ENCODE data around the gene IMMP1L. TPM values are rescaled to one million over a fixed set of nuclear protein-coding genes. Genes with fewer than 3 reads are reported as not detected.

The IMMP1L gene
- total RNA-seq, 1 experiment from 2014 or later = 38.5 TPM

DNA sequence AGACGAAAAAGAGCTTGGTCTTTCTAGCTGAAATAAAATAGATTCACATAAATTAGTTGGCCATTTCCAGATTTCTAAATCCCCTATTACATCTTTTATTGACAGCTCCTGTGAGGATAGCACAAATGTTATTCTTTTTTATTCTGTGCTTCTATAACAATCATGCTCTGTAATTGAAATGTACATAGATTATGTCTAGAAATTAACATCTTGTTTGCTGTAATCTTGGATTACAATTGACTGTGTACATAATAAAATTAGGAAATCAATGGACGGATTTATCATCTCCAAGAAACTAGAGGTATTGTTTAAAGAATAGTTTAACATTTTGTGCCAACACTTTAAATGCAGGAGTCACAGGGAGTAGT is 31.2 kb downstream of the IMMP1L start:
- ATAC-seq (no peak), DNase-seq (ENCODE audit: low read depth, low spot score) (no peak)
- Histone ChIP-seq H3K36me3 (ENCODE audit: control insufficient read depth in 1 of 2, insufficient read depth in 2 of 2, low read length in 2 of 2) (0 out of 4 replicates have a peak, but pooled peaks cover 0 to 4% of the 10 kb centered on the region in 2 experiments), H4K20me1 (ENCODE audit: insufficient read depth) (peaks cover 27% of the 10 kb centered on the region; the same call in 1 of the 2 replicates), H3K9ac (ENCODE audit: low read length) (no peak overlapping the region), H3K27me3 (ENCODE audit: insufficient read depth, low read length) (no peaks in the 10 kb centered on the region), H3K79me2 (ENCODE audit: insufficient read depth, low read length) (peaks cover 85% of the 10 kb centered on the region), H3K27ac (ENCODE audit: low read depth, low read length) (no peak overlapping the region), H2AFZ (ENCODE audit: low read depth, low read length, poor library complexity, severe bottlenecking) (no peak overlapping the region), H3K4me3 (replicated peaks in 1 of 2; ENCODE audit: low read depth in 1 of 2, low read length in 2 of 2) (no peak overlapping the region), H3K4me2 (ENCODE audit: low read length) (no peak overlapping the region), H3K9me3 (ENCODE audit: control insufficient read depth in 1 of 2, insufficient read depth in 1 of 2, low read depth in 1 of 2, low read length in 2 of 2) (no peaks in the 10 kb centered on the region), H3K9me2 (ENCODE audit: insufficient read depth) (no peaks in the 10 kb centered on the region), H3K4me1 (ENCODE audit: control insufficient read depth in 1 of 2, insufficient read depth in 2 of 2, low read length in 2 of 2) (no peaks in the 10 kb centered on the region)
- no TSS peak for BruUV-seq (replicated peaks)
- CTCF ChIA-PET = no interaction called here
- TF ChIP-seq, protein P1, sequence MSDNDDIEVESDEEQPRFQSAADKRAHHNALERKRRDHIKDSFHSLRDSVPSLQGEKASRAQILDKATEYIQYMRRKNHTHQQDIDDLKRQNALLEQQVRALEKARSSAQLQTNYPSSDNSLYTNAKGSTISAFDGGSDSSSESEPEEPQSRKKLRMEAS (IDR thresholded peaks at IDR 0.05) = no peak
- TF ChIP-seq JUND (IDR thresholded peaks at IDR 0.05) (no peak), EZH2phosphoT487 (IDR thresholded peaks at IDR 0.05; ENCODE audit: borderline replicate concordance) (no peak), CEBPB (IDR thresholded peaks at IDR 0.05; ENCODE audit: low read depth) (no peak), ELF1 (IDR thresholded peaks at IDR 0.05; ENCODE audit: borderline replicate concordance, low read depth) (no peak)
- TF ChIP-seq, protein P2, sequence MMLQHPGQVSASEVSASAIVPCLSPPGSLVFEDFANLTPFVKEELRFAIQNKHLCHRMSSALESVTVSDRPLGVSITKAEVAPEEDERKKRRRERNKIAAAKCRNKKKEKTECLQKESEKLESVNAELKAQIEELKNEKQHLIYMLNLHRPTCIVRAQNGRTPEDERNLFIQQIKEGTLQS (IDR thresholded peaks at IDR 0.05) = no peak
- intact Hi-C loops (cut with micrococcal nuclease) = loop anchor here (10.0 kb wide), 1 partner anchor 63 kb away; no protein-coding TSS in a partner anchor
- POLR2A ChIA-PET = no interaction called here
- RAD21 ChIA-PET (ENCODE audit: low non-redundant PET in 1 of 2, low total read pairs in 2 of 2, uncharacterized antibody in 2 of 2, unreplicated experiment in 2 of 2) = no interaction called here

DNA sequence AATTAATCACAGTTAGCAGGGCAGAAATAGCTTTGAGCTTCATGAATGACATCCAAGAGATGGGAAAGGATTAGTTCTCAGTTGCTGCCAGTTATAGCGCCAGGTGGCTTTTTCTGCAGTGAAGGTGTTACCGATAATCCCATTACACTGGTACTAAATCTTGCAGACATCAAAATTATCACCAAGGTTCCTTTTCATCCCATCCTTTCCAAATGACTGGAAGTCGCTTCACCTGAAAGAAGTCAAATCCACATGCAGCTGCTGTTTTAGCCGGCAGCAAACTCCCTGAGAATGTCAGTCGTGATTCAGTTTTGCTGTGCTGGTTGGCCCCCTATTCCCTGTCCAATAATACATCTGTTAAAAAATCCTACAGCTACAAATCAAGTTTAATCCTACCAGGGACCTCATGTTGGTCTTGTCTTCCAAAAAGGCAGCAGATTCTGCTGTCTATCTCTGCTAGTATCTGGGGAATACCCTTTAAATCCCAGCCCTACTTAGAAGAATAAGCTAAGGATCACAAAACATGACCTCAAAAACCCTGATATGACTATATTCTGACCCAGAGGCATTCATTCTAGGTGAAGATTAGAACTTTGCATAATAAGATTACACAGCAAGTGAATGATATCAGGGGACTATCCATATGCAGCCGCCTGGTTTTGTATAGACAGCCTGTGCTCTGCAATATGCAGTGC is 31.7 kb downstream of the IMMP1L start:
- H2AFZ ChIP-seq (ENCODE audit: low read depth, low read length, poor library complexity, severe bottlenecking) = no peak overlapping the region
- H3K4me3 ChIP-seq (replicated peaks in 1 of 2; ENCODE audit: low read depth in 1 of 2, low read length in 2 of 2) = no peak overlapping the region
- no peak for ATAC-seq
- no peaks in the 10 kb centered on the region for H3K9me3 ChIP-seq (ENCODE audit: control insufficient read depth in 1 of 2, insufficient read depth in 1 of 2, low read depth in 1 of 2, low read length in 2 of 2)
- no peak overlapping the region for H3K9ac ChIP-seq (ENCODE audit: low read length)
- BruUV-seq (replicated peaks) = no TSS peak
- CTCF ChIA-PET = no interaction called here
- POLR2A ChIA-PET = no interaction called here
- no peaks in the 10 kb centered on the region for H3K9me2 ChIP-seq (ENCODE audit: insufficient read depth)
- DNase-seq (ENCODE audit: low read depth, low spot score) = no peak
- no peak overlapping the region for H3K27ac ChIP-seq (ENCODE audit: low read depth, low read length)
- H4K20me1 ChIP-seq (ENCODE audit: insufficient read depth) = peaks cover 27% of the 10 kb centered on the region; the same call in 1 of the 2 replicates
- RAD21 ChIA-PET (ENCODE audit: low non-redundant PET in 1 of 2, low total read pairs in 2 of 2, uncharacterized antibody in 2 of 2, unreplicated experiment in 2 of 2) = no interaction called here
- peaks cover 82% of the 10 kb centered on the region for H3K79me2 ChIP-seq (ENCODE audit: insufficient read depth, low read length)
- H3K4me1 ChIP-seq (ENCODE audit: control insufficient read depth in 1 of 2, insufficient read depth in 2 of 2, low read length in 2 of 2) = no peaks in the 10 kb centered on the region
- intact Hi-C loops (cut with micrococcal nuclease) = loop anchor here (10.0 kb wide), 1 partner anchor 63 kb away; no protein-coding TSS in a partner anchor
- H3K4me2 ChIP-seq (ENCODE audit: low read length) = no peak overlapping the region
- H3K36me3 ChIP-seq (ENCODE audit: control insufficient read depth in 1 of 2, insufficient read depth in 2 of 2, low read length in 2 of 2) = 0 out of 4 replicates have a peak, but pooled peaks cover 0 to 4% of the 10 kb centered on the region in 2 experiments
- H3K27me3 ChIP-seq (ENCODE audit: insufficient read depth, low read length) = no peaks in the 10 kb centered on the region
- TF ChIP-seq SP1 (IDR thresholded peaks at IDR 0.05; ENCODE audit: low read depth) = no peak
- no peak for TF ChIP-seq POLR2A (IDR thresholded peaks at IDR 0.05; ENCODE audit: borderline replicate concordance, extremely low read depth, insufficient read depth, insufficient read length)
- TF ChIP-seq EZH2phosphoT487 (IDR thresholded peaks at IDR 0.05; ENCODE audit: borderline replicate concordance) = no peak
- no peak for TF ChIP-seq EGR1 (IDR thresholded peaks at IDR 0.05; ENCODE audit: low read depth)
- TF ChIP-seq, protein P3, sequence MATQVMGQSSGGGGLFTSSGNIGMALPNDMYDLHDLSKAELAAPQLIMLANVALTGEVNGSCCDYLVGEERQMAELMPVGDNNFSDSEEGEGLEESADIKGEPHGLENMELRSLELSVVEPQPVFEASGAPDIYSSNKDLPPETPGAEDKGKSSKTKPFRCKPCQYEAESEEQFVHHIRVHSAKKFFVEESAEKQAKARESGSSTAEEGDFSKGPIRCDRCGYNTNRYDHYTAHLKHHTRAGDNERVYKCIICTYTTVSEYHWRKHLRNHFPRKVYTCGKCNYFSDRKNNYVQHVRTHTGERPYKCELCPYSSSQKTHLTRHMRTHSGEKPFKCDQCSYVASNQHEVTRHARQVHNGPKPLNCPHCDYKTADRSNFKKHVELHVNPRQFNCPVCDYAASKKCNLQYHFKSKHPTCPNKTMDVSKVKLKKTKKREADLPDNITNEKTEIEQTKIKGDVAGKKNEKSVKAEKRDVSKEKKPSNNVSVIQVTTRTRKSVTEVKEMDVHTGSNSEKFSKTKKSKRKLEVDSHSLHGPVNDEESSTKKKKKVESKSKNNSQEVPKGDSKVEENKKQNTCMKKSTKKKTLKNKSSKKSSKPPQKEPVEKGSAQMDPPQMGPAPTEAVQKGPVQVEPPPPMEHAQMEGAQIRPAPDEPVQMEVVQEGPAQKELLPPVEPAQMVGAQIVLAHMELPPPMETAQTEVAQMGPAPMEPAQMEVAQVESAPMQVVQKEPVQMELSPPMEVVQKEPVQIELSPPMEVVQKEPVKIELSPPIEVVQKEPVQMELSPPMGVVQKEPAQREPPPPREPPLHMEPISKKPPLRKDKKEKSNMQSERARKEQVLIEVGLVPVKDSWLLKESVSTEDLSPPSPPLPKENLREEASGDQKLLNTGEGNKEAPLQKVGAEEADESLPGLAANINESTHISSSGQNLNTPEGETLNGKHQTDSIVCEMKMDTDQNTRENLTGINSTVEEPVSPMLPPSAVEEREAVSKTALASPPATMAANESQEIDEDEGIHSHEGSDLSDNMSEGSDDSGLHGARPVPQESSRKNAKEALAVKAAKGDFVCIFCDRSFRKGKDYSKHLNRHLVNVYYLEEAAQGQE (IDR thresholded peaks at IDR 0.05; ENCODE audit: low read depth) = no peak
- no peak for TF ChIP-seq SIN3A (IDR thresholded peaks at IDR 0.05; ENCODE audit: low read depth)
- no peak for TF ChIP-seq ZFX (IDR thresholded peaks at IDR 0.05)
- TF ChIP-seq TCF7L2 (IDR thresholded peaks at IDR 0.05; ENCODE audit: borderline replicate concordance, extremely low read depth, insufficient read depth, insufficient read length) = no peak
- TF ChIP-seq, protein P1 (IDR thresholded peaks at IDR 0.05) = no peak
- no peak for TF ChIP-seq JUND (IDR thresholded peaks at IDR 0.05)
- no peak for TF ChIP-seq RAD21 (IDR thresholded peaks at IDR 0.05; ENCODE audit: low read depth)

Data from HCT116 (cell line).